Activated CD4-positive, alpha-beta memory T cell treated with anti-CD3 and anti-CD28 coated beads for 36 hours (primary cell): Measurements from ENCODE around the gene RTP5. TPM values are rescaled to one million over a fixed set of nuclear protein-coding genes. Genes with fewer than 3 reads are reported as not detected.

ENCODE experiments used
- CTCF ChIA-PET: fragments of 350-600 bp; sonication (Branson Sonifier 250); formaldehyde crosslinking; loops from one replicate; lab custom pipeline; 2021; ENCODE audit warnings: antibody characterized with exemption, inconsistent platforms; lab: Charles Lee
- POLR2A ChIA-PET: fragments of 350-600 bp; sonication (Branson Sonifier 250); formaldehyde crosslinking; loops from one replicate; lab custom pipeline; 2021; ENCODE audit warnings: antibody characterized with exemption; lab: Charles Lee
- DNase-seq: peaks from one replicate; pipeline ENCODE4 v3.0.0-alpha.2; 2020
- H3K27ac Mint-ChIP-seq: one replicate; pipeline ENCODE4 v1.8.0; 2021; ENCODE audit warnings: mixed read lengths
- H3K27me3 Mint-ChIP-seq: one replicate; pipeline ENCODE4 v1.8.0; 2021; ENCODE audit warnings: mixed read lengths
- H3K36me3 Mint-ChIP-seq: one replicate; pipeline ENCODE4 v1.8.0; 2021; ENCODE audit warnings: mixed read lengths
- H3K4me1 Mint-ChIP-seq: one replicate; pipeline ENCODE4 v1.8.0; 2021; ENCODE audit warnings: low read depth, mixed read lengths
- H3K4me3 Mint-ChIP-seq: one replicate; pipeline ENCODE4 v1.8.0; 2021; ENCODE audit warnings: mild to moderate bottlenecking, mixed read lengths
- H3K9me3 Mint-ChIP-seq: one replicate; pipeline ENCODE4 v1.8.0; 2021; ENCODE audit warnings: mixed read lengths
- intact Hi-C: fragments of 100-400 bp; cut with micrococcal nuclease; formaldehyde crosslinking; loops from one replicate; pipeline ENCODE4 v1.15.1; 2023
- total RNA-seq, 2 experiments: library from RNA; stranded (reverse); gene quantifications; one replicate each; pipeline ENCODE4 v1.2.3, GENCODE V29; 2021

The RTP5 gene
- total RNA-seq, 2 experiments from 2014 or later: 0.10 to 0.12 TPM

- Mint-ChIP-seq H3K27me3 (peaks cover 4% of the 10 kb centered on the region), H3K36me3 (peaks cover 18% of the 10 kb centered on the region), H3K4me1 (peaks cover 66% of the 10 kb centered on the region), H3K4me3 (peak overlapping the region; percentile 90), H3K9me3 (no peaks in the 10 kb centered on the region), H3K27ac (peak overlapping the region; percentile 95)
- intact Hi-C loops: loop anchor here (5.0 kb wide), 2 partner anchors 98 to 128 kb away; partner anchors contain the start of gene D2HGDH
- no peak for DNase-seq
- POLR2A ChIA-PET: interaction anchor here (0.8 to 3.2 kb wide), 10 partner anchors 8 to 126 kb away, joined by 3 to 21 read pairs (median 4); partner anchors contain the start of gene D2HGDH
- CTCF ChIA-PET: interaction anchor here (0.6 to 2.3 kb wide), 9 partner anchors 8 to 176 kb away, joined by 3 to 14 read pairs (median 4); partner anchors contain the start of genes DTYMK and ING5
Observed at GRCh38 chr2:241860184-241861078, 9.1 kb upstream of the RTP5 start.

- H3K9me3 Mint-ChIP-seq: no peaks in the 10 kb centered on the region
- POLR2A ChIA-PET: no interaction called here
- H3K27ac Mint-ChIP-seq: peak overlapping the region; percentile 95
- intact Hi-C loops: loop anchor here (5.0 kb wide), 2 partner anchors 99 to 129 kb away; partner anchors contain the start of gene D2HGDH
- H3K27me3 Mint-ChIP-seq: peaks cover 4% of the 10 kb centered on the region
- peaks cover 67% of the 10 kb centered on the region for H3K4me1 Mint-ChIP-seq
- H3K4me3 Mint-ChIP-seq: peak overlapping the region; percentile 36
- CTCF ChIA-PET: no interaction called here
- DNase-seq: no peak
- peaks cover 13% of the 10 kb centered on the region for H3K36me3 Mint-ChIP-seq
Observed at GRCh38 chr2:241861264-241861663, 8.3 kb upstream of the RTP5 start.

GRCh38 chr2:241862093-241862492, 7.4 kb upstream of the RTP5 start:
- peaks cover 4% of the 10 kb centered on the region for H3K27me3 Mint-ChIP-seq
- H3K4me3 Mint-ChIP-seq: no peak overlapping the region
- CTCF ChIA-PET: no interaction called here
- intact Hi-C loops: loop anchor here (5.0 kb wide), 2 partner anchors 100 to 130 kb away; partner anchors contain the start of gene D2HGDH
- H3K4me1 Mint-ChIP-seq: peaks cover 64% of the 10 kb centered on the region
- no peaks in the 10 kb centered on the region for H3K9me3 Mint-ChIP-seq
- POLR2A ChIA-PET: interaction anchor here (0.6 kb wide), 1 partner anchor 175 kb away, joined by 3 read pairs; the partner anchor contains the start of gene DTYMK
- H3K36me3 Mint-ChIP-seq: peaks cover 6% of the 10 kb centered on the region
- H3K27ac Mint-ChIP-seq: peak overlapping the region; percentile 95
- DNase-seq: no peak

- Mint-ChIP-seq H3K27me3 (peaks cover 4% of the 10 kb centered on the region), H3K27ac (peak overlapping the region; percentile 95), H3K36me3 (peaks cover 3% of the 10 kb centered on the region), H3K9me3 (no peaks in the 10 kb centered on the region), H3K4me3 (peak overlapping the region; percentile 66), H3K4me1 (peaks cover 73% of the 10 kb centered on the region)
- ChIA-PET CTCF (no interaction called here), POLR2A (no interaction called here)
- intact Hi-C loops: loop anchor here (1.0 to 5.0 kb wide), 3 partner anchors 101 to 243 kb away; partner anchors contain the start of gene D2HGDH
- no peak for DNase-seq
Observed at GRCh38 chr2:241862775-241863535, 6.6 kb upstream of the RTP5 start.

GRCh38 chr2:241863536-241863954, 6.0 kb upstream of the RTP5 start:
- DNase-seq: peak; percentile 87
- CTCF ChIA-PET: no interaction called here
- peak overlapping the region; percentile 95 for H3K27ac Mint-ChIP-seq
- H3K27me3 Mint-ChIP-seq: peaks cover 4% of the 10 kb centered on the region
- intact Hi-C loops: loop anchor here (1.0 to 5.0 kb wide), 3 partner anchors 101 to 243 kb away; partner anchors contain the start of gene D2HGDH
- no peaks in the 10 kb centered on the region for H3K9me3 Mint-ChIP-seq
- peak overlapping the region; percentile 66 for H3K4me3 Mint-ChIP-seq
- POLR2A ChIA-PET: no interaction called here
- H3K36me3 Mint-ChIP-seq: no peaks in the 10 kb centered on the region
- peaks cover 79% of the 10 kb centered on the region for H3K4me1 Mint-ChIP-seq

GRCh38 chr2:241864168-241864849, 5.2 kb upstream of the RTP5 start:
- ChIA-PET POLR2A (no interaction called here), CTCF (no interaction called here)
- Mint-ChIP-seq H3K27ac (peak overlapping the region; percentile 95), H3K36me3 (no peaks in the 10 kb centered on the region), H3K27me3 (peaks cover 4% of the 10 kb centered on the region), H3K4me3 (peak overlapping the region; percentile 43), H3K4me1 (peaks cover 84% of the 10 kb centered on the region), H3K9me3 (no peaks in the 10 kb centered on the region)
- DNase-seq: no peak
- intact Hi-C loops: loop anchor here (5.0 kb wide), 2 partner anchors 102 to 132 kb away; partner anchors contain the start of gene D2HGDH

- peaks cover 4% of the 10 kb centered on the region for H3K27me3 Mint-ChIP-seq
Observed at GRCh38 chr2:241864850-241865213, 4.7 kb upstream of the RTP5 start.

GRCh38 chr2:241865416-241865956, 4.0 kb upstream of the RTP5 start:
- H3K9me3 Mint-ChIP-seq: no peaks in the 10 kb centered on the region
- ChIA-PET CTCF (interaction anchor here (1.0 kb wide), 1 partner anchor 13 kb away, joined by 4 read pairs; no protein-coding TSS in a partner anchor), POLR2A (interaction anchor here (1.1 kb wide), 1 partner anchor 21 kb away, joined by 3 read pairs; no protein-coding TSS in a partner anchor)

More at GRCh38 chr2:241864850-241865213, 4.7 kb upstream of the RTP5 start:
- Mint-ChIP-seq H3K4me3 (no peak overlapping the region), H3K27ac (peak overlapping the region; percentile 55), H3K9me3 (no peaks in the 10 kb centered on the region), H3K36me3 (no peaks in the 10 kb centered on the region), H3K4me1 (peaks cover 83% of the 10 kb centered on the region)
- ChIA-PET CTCF (no interaction called here), POLR2A (no interaction called here)
- no peak for DNase-seq
- intact Hi-C loops: loop anchor here (5.0 kb wide), 2 partner anchors 103 to 133 kb away; partner anchors contain the start of gene D2HGDH

GRCh38 chr2:241865957-241866789, 3.4 kb upstream of the RTP5 start:
- no peak overlapping the region for H3K4me3 Mint-ChIP-seq
- H3K27ac Mint-ChIP-seq: peak overlapping the region; percentile 14
- POLR2A ChIA-PET: interaction anchor here (0.9 to 1.1 kb wide), 2 partner anchors 21 to 131 kb away, joined by 3 read pairs; no protein-coding TSS in a partner anchor
- intact Hi-C loops: no loop called here
- CTCF ChIA-PET: interaction anchor here (0.8 to 1.0 kb wide), 2 partner anchors 12 to 31 kb away, joined by 4 read pairs; no protein-coding TSS in a partner anchor
- DNase-seq: peak; percentile 60
- H3K36me3 Mint-ChIP-seq: no peaks in the 10 kb centered on the region
- no peaks in the 10 kb centered on the region for H3K9me3 Mint-ChIP-seq
- peaks cover 76% of the 10 kb centered on the region for H3K4me1 Mint-ChIP-seq
- peaks cover 4% of the 10 kb centered on the region for H3K27me3 Mint-ChIP-seq

More at GRCh38 chr2:241865416-241865956, 4.0 kb upstream of the RTP5 start:
- DNase-seq: no peak
- Mint-ChIP-seq H3K27me3 (peaks cover 4% of the 10 kb centered on the region), H3K27ac (peak overlapping the region; percentile 14), H3K4me3 (no peak overlapping the region), H3K36me3 (no peaks in the 10 kb centered on the region), H3K4me1 (peaks cover 78% of the 10 kb centered on the region)
- intact Hi-C loops: no loop called here
